Measurements from ENCODE around the gene GAL.

GRCh38 chr11:68649851-68650555, 34.3 kb upstream of the GAL start:
- TF ChIP-seq POLR2AphosphoS5 (IDR thresholded peaks at IDR 0.05; ENCODE audit: low read depth, low read length) (no peak), TAF1 (IDR thresholded peaks at IDR 0.05; ENCODE audit: borderline replicate concordance, insufficient read depth, low read length) (no peak)
